ENCODE measurements around the gene RNGTT.

RNGTT gene

GRCh38 chr6:88983532-88983931 is 20.1 kb upstream of the RNGTT start:
- TF ChIP-seq CTCF (IDR thresholded peaks at IDR 0.05) = peak; percentile 21; the same call in 1 of the 2 replicates

GRCh38 chr6:88982720-88983119 is 19.3 kb upstream of the RNGTT start:
- TF ChIP-seq CTCF (IDR thresholded peaks at IDR 0.05) = peak; percentile 49

- TF ChIP-seq CTCF (IDR thresholded peaks at IDR 0.05) = no peak
These were observed 12.0 kb upstream of the RNGTT start for GRCh38 chr6:88975369-88975768.

- no peak for TF ChIP-seq CTCF (IDR thresholded peaks at IDR 0.05)
These were observed 9.3 kb upstream of the RNGTT start for GRCh38 chr6:88972504-88973423.

GRCh38 chr6:88970301-88970700 is 6.9 kb upstream of the RNGTT start:
- TF ChIP-seq CTCF (IDR thresholded peaks at IDR 0.05) = no peak

- TF ChIP-seq CTCF (IDR thresholded peaks at IDR 0.05) = no peak
These were observed 4.5 kb upstream of the RNGTT start for GRCh38 chr6:88967891-88968290.

- no peak for TF ChIP-seq CTCF (IDR thresholded peaks at IDR 0.05)
These were observed 2.3 kb upstream of the RNGTT start for GRCh38 chr6:88965691-88966090.
